ENCODE measurements around the gene GBE1.

- TF ChIP-seq CTCF (IDR thresholded peaks at IDR 0.05) (no peak), POLR2A (IDR thresholded peaks at IDR 0.05) (no peak), POLR2AphosphoS5 (IDR thresholded peaks at IDR 0.05) (no peak)
Measured at GRCh38 chr3:81485444-81485865, 276.0 kb downstream of the GBE1 start.

Data from breast epithelium (tissue), 3 donors.